SKM-1 (cell line): Measurements from ENCODE around the gene IFNG-AS1.

Source experiments
- DNase-seq: peaks from one replicate; lab custom pipeline; 2025; ENCODE audit not compliant: unreplicated experiment; lab: John Stamatoyannopoulos, UW

IFNG-AS1 gene

DNA sequence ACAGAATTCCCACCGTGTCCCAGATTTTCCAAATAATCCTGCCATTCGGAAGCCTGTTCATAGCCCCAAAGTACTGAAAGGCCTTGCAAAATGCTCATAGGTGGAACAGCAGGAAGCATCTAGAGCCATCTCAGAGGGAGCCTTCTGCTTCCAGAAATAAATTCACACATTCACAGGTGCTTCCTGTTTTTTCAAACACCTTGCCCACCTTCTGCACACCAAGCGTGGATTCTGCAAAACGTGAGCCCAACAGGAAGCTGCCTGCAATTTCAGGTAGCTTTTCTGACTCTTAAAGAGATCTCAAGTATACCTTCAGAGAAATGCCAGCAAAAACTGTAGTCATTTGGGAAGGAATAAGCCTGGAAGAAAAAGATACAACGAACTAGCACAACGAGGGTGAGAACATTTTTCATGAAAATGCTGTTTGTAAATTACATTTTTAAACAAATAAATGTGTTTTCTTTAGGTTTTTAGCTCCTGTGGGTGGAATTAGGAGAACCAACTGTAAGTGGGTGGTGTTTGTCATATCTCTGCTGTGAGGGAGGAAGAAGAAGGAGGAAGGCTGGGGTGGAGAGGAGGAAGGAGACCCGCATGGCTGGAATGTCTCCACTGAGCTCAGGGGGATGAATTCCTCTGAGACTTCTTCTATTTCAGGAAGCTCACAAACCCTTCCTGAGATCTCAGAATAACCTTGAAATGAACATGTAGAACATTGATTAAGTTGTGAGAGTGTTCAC is at the start of gene IFNG-AS1:
TSS of gene IFNG-AS1 (plus strand) at position 264 of the 737 bp plus-strand sequence.
- DNase-seq, result no peak

DNA sequence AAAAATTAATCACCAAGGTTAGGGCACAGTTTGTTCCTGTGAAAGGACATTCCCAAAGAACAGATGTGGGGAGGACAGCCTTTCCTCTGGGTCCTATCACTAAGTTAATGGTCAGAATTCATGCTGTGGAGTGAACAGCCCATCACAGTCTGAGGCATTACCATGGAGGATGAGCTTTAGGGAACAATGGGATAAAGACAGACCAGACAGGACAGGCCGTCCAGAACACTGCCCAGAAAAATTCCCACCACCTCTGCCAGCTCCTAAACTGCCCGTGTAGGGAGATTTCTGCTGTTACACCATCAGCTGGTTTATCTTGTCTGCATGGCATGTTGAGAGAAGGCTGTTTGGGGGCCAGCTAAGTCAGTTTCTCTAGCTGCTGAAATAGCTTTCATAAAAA is 49.6 kb upstream of the IFNG-AS1 start:
- DNase-seq, result no peak

DNA sequence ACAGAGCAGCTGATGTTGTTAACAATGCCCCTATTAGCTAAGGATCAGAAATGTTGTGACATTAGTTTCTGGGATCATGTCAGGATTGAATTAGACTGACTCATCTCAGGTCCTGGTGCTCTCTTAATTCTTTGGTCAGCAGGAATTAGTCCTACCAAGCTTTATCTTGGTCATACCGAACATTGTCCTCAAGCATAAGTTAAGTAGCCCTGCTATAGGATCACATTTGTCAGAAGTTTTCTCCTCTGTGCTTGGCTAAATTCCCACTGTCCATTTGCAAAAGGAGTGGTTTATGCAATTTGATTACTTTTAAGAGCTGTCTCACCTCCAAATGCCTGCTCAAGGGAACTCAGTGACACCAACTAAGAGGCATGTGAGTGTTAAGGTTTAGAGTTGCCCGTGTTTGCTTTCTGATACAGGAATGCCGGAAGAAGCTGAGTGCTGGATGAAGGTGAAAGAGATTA is 48.4 kb upstream of the IFNG-AS1 start:
- DNase-seq, result no peak

DNA sequence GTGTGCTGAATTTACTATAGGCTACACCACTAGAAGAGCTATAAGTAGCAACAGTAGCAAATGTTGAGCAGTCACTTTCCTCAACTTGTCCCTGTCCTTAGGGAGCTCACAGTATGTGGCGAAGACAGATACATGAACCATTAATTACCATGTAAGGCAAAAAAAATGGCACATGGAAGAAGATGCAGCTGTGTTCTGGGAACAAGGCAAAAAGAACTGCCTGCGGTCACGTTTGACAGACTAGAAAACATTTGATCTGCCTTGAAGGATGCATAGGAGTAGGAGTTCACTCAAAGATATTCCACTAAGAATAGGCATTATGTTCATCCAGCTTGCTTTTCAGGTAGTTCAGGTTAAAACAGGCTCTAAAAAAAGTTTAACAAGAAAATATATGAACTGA is 46.5 kb upstream of the IFNG-AS1 start:
- DNase-seq, result no peak

DNA sequence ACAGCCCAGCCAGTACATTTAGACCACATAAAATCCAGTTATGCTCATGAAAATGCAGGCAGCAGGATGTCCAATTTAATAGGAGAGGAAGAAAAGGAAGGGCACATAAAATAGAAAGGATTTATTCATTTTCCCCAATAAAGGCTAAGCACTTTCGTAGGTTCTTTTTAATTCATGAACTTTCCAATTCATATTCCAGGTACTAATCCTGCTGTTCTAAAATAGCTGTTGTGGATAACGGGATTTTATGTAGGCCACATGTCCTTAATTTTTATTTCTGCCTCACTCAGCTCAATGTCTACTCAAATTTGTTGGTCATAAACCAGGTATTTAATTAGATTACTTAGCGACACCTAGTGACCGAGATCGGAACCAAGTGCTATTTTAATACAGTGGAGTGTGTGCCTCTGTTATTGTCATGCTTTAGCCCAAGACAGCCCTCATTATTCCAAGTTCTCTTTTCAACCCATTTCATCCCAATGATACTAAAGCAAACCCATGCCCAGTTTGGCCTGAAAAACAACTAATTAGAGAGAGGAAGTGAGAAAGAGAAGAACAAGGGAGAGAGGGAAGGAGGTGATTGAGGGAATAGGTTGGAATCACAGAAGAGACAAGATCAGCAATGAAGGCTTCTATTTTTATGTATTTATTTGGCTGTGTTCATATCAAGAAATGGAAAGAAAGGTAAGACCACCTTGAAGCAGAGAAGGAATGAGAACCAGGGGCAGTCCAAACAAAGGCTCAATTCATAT is 45.9 kb upstream of the IFNG-AS1 start:
- peak; percentile 5 for DNase-seq

DNA sequence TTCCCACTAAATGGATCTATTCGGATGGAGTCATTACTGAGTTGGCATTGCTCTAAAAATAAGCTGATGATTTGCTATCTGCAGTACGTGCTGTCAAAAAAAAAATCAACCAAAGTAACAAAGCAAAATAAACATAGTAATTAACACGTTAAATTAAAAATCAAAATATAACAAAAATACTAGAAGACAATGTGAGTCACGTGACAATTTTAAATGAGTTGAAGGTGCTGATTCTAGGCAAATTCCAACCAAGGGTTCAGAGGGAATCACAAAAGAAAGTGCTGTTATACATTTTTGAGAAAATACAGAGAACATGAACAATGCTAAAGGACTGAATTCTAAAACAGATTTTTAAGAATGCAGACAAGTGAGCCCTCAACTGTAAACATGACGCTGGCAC is 45.2 kb upstream of the IFNG-AS1 start:
- no peak for DNase-seq

DNA sequence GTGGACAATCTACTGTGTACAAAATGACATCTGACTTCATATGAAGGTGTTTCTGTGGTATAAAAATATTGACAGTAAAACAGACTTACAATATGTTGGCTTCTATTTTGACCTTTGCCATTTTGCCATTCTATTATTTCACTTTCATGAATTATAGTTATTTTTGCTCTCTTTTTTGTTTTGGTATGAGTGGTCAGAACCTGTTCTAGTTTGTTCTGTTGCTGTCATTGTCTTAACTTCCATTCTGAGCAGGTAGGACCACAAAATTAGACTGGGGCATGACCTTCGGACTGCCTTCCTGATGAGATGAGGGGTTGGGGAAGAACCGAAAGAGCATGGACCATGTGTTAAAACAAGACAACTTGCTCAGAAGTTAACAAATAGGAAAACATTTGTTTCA is 36.5 kb upstream of the IFNG-AS1 start:
- no peak for DNase-seq

DNA sequence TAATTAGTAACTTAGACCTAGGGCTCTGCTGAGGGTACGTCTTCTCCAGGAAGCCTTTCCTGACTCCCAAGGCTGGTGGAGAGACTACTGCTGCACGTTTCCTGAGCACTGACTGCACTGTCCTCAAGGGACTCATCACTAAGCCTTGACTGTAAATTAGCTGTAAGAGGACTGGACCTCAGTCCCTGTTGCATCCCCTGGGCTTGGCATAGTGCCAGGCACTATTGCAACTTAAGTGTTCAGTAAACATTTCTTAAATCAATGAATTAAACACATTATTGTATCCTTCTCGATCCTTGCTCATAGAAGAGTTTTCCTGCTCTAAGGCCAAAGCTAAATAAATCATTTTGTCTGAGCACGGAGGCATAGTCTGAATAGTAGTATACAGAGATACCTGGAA is 31.9 kb upstream of the IFNG-AS1 start:
- DNase-seq, result no peak

DNA sequence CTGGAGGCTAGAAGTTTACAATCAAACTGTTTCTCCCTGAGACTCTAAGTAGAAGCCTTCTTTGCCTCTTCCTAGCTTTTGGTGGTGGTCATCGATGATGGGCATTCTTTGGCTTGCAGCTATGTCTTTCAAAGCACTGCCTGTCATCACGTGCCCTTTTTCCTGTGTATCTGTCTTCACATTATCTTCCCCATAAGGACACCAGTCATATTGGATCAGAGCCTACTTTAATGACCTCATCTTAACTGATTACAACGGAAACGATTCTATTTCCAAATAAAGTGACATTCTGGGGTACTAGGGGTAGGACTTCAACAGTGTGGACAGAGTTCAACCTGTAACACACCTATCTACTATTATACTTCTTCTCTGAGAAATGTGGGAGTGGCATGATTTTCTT is 31.1 kb upstream of the IFNG-AS1 start:
- DNase-seq, result no peak

DNA sequence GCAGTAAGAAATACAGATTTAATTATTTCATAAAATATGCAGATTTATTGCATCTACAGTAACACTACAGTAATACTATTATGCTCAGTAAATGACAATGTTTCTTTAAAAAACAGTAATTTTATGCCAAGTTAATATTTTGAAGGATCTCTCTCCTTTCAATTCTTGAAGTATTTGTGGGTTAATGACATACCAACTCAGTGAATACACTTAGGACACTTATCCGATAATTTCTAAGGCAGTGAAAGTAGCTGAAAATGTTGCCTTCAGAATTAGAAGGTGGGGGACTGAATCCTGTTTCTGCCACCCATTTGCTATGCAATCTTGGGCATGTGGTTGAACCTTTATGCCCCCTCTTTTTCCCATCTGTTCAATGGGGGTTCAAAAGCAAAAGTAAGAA is 24.8 kb upstream of the IFNG-AS1 start:
- no peak for DNase-seq

DNA sequence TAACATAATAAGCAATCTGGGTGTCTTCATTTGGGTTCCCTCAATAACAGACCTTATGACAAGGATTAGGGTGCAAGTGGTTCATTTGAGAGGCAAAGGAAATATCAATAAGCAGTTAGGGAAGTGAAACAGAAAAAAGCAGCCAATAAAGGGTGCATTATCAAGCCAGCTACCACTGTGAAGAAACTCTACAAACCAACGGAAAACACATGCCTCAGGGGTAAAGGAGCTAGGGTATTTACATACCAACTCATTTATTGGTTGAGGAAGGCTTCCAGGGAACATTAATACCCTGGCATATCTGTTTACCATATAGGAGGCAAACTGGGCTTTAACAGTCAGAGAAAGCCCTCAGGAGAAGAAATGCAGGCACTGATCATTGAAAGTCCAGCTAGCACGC is 22.7 kb upstream of the IFNG-AS1 start:
- DNase-seq, result no peak

DNA sequence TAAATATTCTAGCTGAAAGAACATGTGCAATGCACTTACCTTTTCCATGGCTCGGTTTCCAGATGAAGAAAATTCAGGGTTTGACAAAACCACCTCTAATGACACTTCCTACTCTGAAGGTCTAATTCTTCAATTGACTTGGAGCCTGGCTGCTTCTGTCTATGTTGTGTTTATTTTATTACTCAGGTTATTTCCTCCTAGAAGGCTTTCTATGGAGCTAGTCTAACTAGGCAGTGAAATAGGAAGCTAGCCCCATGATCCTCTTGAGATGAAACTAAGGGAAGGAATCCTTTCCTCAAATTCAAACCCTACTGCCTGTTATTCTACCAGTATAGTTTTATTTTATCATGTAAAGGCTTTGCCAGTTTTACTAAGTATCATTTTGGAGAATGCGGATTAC is 20.9 kb upstream of the IFNG-AS1 start:
- DNase-seq, result no peak

DNA sequence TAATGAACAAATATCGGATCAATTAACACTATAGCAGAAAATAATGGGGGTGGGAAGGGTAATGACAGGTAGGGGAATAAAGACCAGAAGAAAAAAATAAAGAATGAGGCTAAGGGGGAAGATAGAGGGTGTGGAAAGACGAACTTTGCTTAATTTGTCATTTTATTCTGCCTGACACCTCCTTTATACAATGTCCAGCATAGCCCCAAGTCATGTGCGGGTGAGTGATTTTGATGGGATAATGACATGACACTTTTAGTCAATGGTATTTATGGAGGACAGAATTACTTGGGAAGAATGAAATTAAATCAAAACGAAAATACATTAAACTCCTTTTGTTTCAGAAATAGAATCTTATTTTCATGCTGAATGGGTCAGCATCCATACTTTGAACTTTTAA is 20.5 kb upstream of the IFNG-AS1 start:
- no peak for DNase-seq

DNA sequence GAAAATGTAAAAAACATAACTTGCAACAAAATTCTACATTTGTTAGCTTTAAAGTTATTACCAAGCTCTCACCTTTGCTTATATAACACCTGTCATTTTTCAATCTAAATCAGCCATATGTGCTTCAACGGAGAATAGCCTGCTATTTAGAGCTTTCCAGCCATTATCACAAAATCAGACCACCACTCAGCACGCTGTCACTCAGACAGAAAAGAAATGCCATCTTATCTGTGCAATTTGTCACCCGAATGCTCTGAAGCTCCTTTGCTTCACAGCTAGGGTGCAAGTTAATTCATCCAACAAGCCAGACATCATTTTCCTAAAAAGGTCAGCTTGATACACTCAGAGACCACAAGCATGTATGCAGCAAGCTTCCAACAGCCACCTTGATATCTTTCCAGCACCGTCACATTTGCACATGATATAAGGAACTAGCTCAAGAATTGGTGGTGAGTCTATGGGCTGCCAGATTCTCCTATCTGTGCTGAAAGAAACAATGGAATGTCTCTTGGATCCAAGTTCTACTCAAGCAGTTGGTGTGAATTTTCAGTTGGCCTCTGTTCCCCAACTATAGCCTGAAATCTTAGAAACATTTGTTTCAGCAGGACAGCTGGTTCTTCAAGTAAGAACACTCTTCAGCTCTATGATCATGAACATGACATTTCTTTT is 20.0 kb upstream of the IFNG-AS1 start:
- no peak for DNase-seq

DNA sequence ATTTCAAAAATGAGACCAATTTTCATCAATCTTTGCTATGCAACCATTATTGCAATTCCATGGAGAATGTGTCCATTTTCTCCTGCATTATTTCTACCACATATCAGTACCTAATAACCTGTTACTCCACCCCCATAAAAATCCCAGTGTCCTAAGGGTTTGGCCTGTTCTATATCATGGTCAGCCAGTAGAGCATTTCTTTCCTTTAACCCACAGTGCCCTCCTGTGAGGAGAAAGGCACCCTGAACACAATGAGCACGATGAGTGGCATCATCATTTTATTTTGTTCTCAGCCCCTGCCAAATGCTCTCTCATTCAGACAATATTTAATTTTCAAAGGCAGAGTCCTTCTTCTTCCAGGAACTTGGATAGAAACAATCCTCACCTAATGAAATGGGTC is 11.6 kb upstream of the IFNG-AS1 start:
- DNase-seq, result no peak

DNA sequence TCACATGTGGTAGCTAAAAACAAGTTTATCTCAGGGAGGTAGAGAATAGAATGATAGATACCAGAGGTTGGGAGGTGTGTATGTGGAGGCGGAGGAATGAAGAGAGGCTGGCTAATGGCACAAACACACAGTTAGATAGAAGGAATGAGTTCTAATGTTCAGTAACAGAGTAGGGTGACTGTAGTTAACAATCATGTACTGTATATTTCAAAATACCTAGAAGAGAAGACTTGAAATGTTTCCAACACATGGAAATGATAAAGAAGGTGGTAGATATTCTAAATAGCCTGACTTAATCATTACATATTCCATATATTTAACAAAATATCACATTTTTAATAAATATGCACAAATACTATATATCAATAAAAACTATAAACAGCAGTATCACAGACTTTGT is 8.9 kb upstream of the IFNG-AS1 start:
- DNase-seq, result no peak

DNA sequence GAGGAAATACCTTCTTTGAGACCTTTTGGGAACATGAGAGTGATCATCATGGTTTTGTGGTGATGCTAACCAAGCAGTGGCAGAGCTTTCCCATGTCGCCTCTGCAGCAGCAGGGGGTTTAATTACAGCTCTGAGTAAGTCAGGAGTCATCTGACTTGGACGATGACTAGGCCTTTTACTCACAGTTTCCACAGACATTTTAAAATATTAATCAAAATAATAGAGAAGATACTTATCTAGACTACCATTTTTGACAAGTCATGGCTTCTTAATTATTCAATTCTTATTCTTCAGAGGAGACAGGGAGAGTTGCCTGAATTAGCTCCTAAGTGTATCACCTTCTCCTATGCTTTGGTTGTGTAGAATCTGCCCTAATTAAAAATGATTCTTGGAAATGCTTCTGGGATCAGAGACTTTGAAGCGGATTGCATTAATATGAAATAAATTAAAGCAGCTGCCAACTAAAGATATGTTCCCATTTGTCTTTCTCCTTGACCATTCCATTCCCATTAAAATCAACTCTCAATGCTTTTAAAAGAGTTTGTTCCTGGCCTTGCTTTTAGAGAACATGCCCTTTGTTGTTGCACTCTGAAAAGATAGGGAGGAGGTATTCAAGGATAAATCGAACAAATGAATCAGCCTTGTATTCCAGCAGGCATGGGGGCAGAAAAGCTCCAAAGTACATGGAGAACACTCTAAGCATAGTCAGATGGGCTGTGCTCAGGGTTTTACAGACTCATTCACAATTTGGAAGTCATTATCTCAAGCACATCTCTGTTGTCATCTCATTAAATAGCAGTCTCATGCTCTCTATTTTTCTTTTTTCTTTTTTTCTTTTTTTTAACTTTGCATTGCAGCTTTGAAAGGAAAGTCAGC is 7.7 kb upstream of the IFNG-AS1 start:
- no peak for DNase-seq

DNA sequence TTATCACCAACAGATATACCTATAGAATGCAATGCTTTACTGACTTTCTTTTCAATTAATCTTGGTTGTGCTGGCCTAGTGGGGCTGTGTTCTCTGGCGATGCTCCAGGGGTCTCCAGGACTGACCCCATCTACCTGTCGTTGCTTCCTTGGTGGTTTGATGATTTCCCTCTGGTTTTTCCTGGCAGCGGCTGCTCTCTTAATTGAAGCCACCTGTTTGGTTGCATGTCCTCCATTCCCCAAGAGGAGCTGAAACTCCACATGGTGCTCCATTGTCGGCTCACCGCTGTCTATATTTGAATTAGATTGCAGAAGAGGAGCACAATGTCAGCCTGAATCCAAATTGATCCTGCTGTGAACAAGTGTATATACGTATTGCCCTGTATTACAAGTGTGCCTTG is 7.1 kb upstream of the IFNG-AS1 start:
- no peak for DNase-seq

DNA sequence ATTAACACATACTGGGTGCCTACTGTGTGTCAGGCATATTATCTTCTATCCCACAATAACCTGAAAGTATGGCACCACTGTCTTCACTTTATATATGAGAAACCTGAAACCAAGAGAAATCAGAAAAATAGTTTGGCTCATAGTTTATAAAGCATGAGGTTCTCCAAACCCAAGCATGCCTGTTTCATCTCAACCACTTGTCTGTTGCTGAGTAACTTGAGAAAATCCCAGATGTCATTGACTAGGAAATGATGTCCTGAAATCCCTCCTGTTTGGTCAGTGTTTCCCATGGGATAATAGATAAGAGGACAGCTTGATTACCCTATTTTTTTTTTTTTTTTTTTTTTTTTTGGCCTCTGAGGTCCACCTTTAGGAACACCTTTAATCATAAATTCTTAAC is 2.6 kb upstream of the IFNG-AS1 start:
- no peak for DNase-seq

DNA sequence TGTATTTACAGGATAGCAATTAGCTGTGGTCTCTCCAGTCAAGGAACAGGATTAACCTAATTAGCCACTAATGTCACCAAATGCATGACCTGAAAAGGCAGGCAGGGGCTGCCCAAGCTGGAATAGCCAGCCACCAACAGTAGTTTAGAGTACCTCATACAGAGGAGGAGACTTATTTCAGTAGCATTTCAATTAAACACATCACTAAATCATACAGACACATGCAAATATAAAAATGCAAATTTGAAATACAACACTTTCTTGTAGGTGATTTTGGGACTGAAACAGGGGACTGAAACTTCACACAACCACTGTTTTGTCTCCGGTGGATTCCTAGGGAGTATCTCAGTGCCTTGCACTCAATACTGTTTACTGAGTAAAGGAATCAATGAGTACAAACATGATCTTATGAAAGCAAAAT is 636 bp upstream of the IFNG-AS1 start:
- DNase-seq, result no peak

DNA sequence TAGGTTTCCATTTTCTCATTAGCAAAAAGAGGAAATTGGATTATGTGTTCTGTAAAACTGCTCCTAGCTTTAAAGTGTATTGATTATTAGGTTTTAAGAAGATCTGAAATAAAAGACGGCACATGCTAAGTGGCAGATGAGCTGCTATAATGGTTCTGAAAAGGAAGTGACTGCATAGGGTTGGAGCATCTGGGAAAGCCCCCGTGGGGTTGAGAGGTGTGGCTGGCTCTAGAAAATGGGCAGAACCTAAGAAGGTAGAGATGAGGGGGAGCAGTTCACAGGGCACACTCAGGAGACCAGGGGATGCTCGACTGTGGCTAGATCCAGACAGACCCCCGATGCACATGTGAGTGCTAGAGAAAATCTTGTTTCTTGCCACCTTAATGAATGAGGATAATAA is 1.9 kb downstream of the IFNG-AS1 start:
- DNase-seq, result no peak
